DMS 273 treated with DMSO at 0.1 percent for 48 hours (cell line): ENCODE results near the gene LBX2.
"Not testable (repeated sequence)": the region's sequence is repeated elsewhere in the genome, so short reads cannot be mapped to it uniquely, and the experiment has no call there.

Experiments
- DNase-seq: peaks from one replicate; lab custom pipeline; 2025; lab: John Stamatoyannopoulos, UW

LBX2 gene

DNA sequence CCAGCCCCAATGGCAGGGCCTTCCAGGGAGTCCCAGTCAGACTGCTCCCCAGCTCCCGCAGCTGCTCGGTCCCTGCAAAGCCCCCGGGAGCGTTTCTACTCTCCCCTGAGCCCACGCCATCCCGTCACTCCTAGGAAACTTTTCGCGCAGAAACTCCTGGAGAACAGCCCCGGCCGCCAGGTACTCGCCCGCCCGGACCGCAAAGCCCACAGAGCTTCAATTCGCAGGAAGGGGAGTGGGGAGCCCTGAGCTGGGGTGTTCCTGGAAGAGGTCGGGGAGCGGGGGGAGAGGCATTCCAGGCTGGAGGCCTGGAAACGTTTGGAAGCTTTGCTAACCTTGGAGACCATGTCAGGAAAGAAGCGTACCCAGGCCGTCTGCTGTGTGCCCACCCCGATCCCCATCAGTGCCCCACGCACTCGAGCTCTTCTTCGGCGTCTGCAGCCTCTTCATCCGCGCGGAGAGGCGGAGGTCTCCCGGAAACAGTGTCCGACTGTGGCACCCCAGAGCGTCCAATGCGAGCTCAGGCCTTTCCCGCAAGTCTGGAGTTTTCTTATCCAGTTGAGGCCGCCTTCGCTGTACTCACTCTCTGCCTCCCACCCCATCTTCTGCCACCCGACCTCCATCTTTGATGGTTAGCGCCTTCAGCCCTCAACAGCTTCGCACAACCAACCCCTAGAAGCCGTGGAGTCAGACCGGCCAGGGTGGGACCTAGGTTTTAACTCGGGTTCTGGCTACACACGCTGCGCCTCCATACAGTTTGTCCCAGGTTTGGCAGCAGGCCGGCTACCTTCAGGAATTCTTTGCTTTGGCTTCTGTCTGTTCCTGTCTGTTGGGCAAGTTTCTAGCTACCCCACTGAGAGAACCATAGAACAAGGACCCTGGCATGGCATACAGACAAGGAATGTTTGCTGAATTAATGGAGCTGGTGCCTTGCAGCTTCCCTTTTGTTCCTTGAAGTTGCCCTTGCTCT lies 4.4 kb upstream of the LBX2 start:
- no peak for DNase-seq

- no peak for DNase-seq
Measured at GRCh38 chr2:74502720-74503505, 3.5 kb upstream of the LBX2 start.

DNA sequence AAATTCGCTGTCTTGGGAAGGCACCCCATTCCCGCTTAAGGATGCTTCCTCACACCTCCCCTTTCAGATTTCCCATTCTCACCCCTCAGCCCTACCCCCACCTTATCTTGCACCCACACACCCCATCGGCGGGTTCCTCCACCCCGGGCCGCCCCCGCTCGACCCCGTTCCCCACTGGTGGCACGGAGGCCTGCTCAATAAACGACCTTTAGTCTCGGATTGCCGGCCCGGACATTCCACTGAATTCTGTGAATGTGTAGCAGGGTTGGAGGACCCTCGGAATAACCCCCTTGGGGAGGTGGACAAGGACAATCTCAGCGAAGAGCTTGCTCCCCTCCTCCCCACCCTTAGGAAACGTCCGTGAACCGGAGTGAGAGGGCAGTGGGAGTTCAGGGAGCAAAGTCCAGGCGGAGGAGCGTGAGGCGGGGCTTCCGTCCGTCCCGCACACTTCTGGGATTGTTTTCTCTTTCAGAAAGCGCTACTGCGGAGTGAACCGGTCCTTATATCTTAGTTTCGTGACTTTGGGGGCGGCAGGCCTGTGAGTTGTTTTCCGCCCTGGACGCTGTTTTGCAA lies 2.8 kb upstream of the LBX2 start:
- DNase-seq, result no peak

GRCh38 chr2:74501335-74502071 lies 2.1 kb upstream of the LBX2 start:
- DNase-seq, result no peak

DNA sequence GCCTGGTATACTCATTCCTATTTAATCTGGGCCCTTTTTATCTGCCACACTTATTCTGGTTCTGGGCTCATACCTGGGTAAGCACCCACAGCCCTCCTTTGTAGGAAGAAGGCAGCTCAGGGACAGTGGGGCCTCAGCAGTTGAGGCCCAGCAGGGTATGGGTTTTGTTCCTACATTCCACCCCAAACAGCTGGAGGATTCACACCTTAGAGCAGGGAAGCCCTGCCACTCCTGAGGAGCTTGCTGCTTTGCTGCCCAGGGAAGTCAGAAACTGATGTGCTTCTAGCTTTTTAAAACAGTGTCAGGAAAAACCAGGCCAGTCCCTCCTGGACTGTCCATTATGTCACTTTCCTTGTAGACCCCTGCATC lies 1.2 kb upstream of the LBX2 start:
- no peak for DNase-seq

DNA sequence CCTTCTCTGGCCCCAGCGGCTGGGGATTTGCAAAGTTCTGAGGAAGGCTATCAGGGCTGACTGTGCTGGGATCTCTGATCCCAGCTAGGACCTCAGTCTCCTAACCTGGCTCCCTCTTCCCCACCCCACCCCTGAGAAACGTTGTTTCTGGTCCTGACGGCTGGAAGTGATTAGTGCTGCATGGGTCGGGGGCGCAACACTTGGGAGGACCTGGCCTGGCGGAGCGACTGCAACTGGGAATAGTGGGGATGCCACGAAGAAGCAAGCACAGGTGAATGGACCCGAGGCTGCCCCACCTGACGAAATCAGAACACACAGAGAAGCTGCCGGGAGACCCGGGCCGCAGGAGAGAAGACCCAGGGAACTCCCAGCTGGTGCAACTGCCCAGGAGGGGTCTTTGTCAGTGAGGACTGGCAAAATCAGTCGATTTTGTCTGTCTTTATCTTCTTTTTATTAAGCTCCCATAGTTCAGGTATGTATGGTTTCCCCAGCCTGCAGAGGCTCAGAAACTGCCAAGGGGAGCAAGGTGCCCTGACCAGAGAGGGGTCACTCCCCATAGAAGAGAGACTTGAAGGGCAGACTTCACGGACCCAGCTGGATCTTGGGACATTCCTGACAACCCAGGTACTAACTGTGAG lies 656 bp upstream of the LBX2 start:
- DNase-seq, result no peak

GRCh38 chr2:74498500-74499266 lies 720 bp downstream of the LBX2 start:
- DNase-seq, result no peak

DNA sequence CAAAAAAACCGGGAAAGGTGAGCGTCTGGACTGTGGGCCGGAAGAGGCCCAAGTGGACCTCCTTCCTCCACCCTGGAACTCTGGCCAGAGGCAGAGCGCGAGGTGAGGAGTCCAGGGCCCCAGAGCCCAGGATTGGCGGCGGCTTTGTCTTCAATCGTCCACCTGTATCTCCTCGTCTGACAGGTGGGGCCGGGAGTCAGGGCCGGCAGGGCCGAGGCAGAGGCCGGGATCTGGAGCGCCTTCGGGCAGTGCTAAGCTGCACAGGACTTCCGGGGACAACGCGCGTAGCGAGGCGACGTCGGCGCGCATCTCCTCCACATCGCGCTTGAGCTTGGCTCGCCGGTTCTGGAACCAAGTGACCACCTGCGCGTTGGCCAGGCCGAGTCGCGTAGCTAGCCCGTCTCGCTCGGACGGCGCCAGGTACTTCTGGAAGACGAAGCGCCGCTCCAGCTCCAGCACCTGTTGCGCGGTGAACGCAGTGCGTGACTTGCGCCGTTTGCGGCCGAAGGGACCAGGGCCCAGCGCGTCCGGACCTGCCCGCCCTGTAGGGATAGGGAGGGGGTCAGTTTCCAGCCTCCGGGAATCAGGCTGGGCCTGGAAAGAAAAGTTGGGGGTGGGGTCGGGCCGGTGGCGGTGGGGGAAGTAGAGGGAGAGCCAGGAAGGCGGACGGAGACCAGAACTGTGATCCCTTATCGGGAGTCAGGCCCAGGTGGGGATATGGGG lies 1.5 kb downstream of the LBX2 start:
- DNase-seq, result no peak

DNA sequence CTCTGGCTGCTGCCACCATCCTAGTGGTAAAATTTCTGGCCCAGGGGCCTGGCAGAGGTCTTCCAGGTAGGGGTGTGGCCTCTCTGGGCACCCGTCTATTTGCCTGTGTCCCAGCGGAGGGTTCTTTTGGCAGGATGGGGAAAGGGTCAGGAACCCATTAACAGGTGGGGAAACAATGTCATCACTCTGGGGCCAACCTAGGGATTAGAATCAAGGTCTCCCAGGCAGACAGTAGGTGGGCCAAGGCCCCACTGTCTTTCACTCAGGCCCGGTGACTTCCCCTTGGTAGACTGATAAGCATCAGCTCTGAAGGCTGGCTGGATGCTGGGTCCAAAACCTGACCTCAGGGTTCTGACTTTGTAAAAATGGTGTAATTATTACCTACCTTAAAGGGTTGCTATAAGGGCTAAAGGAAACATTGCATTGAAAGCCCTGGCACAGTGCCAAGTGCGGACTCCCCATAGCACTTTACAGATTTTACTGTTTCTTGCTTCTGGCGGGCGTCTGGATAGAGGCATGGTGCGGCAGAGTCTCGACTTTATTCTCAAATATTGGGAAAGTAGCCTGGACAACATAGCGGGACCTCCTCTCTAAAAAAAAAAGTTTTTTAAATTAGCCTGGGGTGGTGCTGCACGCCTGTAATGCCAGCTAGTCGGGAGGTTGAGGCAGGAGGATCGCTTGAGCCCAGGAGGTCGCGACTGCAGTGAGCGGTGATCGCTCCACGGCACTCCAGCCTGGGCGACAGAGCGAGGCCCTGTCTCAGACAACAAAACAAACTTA lies 2.2 kb downstream of the LBX2 start:
- no peak for DNase-seq

GRCh38 chr2:74495440-74495839 lies 4.0 kb downstream of the LBX2 start:
- no peak for DNase-seq

- DNase-seq, result no peak
Measured at GRCh38 chr2:74493546-74493945, 5.9 kb downstream of the LBX2 start.

DNA sequence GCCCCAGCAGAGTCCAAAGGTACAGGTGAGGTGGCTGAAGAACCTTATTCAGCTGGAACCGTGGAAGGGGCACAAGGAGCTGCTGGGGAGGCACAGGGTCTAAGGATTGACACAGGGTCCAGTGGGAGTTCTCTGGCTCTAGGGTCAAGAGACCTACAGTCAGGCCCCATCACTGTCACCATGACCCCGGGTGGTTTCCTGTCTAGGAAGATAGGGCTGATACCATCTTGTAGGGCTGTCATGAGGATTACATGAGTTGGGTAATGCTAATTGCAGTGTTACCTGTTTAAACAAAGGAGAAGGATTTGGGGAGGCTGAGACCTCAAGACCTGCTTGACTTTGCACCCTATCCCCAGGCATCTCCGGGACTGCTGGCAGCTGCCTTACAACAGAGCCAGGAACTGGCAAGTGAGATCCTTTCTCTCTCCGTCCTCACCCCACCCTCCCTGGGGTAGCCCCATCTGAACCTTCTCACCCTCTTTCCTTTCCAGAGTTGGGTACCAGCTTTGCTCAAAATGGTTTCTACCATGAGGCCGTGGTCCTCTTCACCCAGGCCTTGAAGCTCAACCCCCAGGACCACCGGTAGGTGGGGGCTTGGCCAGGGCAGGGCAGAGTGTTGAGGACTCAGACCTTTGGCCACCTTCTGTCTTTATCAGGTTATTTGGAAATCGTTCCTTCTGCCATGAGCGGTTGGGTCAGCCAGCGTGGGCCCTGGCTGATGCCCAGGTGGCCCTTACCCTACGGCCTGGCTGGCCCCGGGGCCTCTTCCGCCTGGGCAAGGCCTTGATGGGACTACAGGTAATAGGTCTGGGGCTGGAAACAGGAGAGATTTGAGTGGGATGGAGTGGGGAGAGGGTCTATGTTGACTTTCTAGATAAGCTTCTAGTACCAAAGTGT lies 7.5 kb downstream of the LBX2 start:
- DNase-seq, result no peak

DNA sequence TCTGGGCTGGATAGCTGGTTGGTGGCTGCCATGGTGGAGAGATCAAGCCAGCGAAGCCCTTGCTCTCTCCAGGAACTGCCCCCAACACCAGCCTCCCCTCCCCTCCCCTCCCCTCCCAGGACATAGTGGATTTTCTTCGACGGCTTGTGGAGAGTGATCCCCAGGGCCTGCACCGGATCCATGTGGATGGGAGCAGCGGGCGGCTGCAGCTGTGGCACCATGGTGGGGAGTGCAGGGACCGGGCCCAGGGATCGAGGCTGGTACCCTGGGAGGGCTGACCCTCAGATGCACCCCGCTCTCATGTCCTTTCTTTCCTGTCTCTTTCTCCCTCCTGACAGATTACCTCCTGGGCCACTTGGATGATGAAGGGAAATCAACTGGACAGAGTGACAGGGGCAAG lies 9.5 kb downstream of the LBX2 start:
- DNase-seq, result no peak

- DNase-seq, result no peak
Measured at GRCh38 chr2:74488643-74489481, 10.5 kb downstream of the LBX2 start.

DNA sequence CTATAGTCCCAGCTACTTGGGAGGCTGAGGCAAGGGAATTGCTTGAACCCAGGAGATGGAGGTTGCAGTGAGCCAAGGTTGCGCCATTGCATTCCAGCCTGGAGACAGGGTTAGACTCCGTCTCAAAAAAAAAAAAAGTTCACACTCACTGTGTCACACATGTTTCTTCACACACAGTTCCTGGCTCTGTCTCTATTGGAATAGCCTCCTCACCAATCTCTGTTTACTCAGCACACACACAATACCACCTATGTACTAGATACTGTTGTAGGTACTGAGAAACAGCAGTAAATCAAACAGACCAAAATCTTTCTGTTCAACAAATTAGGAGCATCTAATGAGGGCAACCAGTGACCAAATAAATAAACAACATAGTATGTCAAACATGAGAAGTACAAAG lies 13.3 kb downstream of the LBX2 start:
- no peak for DNase-seq

DNA sequence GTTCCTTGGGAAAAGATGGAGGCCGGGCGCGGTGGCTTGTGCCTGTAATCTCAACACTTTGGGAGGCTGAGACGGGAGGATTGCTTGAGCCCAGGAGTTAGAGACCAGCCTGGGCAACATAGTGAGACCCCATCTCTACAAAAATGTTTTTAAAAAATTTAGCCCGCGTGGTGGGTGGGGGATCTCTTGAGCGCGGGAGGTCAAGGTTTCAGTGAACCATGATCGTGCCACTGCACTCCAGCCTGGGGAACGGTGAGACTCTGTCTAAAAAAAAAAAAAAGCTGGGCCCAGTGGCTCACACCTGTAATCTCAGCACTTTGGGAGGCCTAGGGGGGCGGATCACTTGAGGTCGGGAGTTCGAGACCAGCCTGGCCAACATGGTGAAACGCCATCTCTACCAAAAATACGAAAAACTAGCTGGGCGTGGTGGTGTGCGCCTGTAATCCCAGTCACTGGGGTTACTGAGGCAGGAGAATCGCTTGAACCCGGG lies 15.7 kb downstream of the LBX2 start:
- not testable (repeated sequence) for DNase-seq
